GM18951 (cell line): Measurements from ENCODE around the gene STARD5.

Experiments used
- POLR2A ChIP-seq: IDR thresholded peaks from 4 replicates; pipeline ENCODE4 v1.6.1; 2011; ENCODE audit warnings: mild to moderate bottlenecking; ENCODE audit not compliant: insufficient read length, insufficient read depth; ENCODE audit errors: extremely low read depth
- in situ Hi-C: fragments of 300-500 bp; cut with MboI; formaldehyde crosslinking; loops from one replicate; pipeline ENCODE4 v1.12.0; 2022; ENCODE audit warnings: low sequenced_read_pairs, mixed read lengths, inconsistent platforms; ENCODE audit not compliant: unreplicated experiment

The STARD5 gene

DNA sequence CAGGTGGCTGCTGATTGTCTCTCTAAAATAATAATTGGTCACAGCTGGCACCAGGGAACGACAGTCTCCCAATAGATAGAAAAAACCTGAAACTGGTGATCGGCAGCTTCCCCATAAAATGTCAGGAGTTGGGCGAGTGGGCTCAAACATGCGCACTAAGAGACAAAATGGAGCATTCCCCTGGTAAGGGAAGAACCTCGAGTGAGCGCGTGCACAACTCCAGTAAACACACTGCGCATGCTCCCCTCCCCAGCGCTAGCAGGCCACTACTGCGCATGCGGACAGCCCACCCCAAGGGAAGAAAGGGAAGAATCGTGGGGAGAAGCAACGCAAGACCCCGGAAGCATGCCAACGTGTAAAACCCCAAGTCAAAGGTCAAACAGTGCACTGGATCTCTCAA, 7.7 kb upstream of the STARD5 start:
- no peak for TF ChIP-seq POLR2A
- in situ Hi-C loops, result loop anchor here (5.0 kb wide), 1 partner anchor 49 kb away; no protein-coding TSS in a partner anchor

- in situ Hi-C loops, result loop anchor here (5.0 kb wide), 1 partner anchor 49 kb away; no protein-coding TSS in a partner anchor
Observed at GRCh38 chr15:81331141-81331540, 7.2 kb upstream of the STARD5 start.

GRCh38 chr15:81330366-81331090, 6.6 kb upstream of the STARD5 start:
- in situ Hi-C loops, result loop anchor here (5.0 kb wide), 1 partner anchor 48 kb away; no protein-coding TSS in a partner anchor
- TF ChIP-seq POLR2A, result no peak

- in situ Hi-C loops, result no loop called here
- no peak for TF ChIP-seq POLR2A
Observed at GRCh38 chr15:81329446-81329845, 5.5 kb upstream of the STARD5 start.

GRCh38 chr15:81327516-81327915, 3.6 kb upstream of the STARD5 start:
- in situ Hi-C loops, result no loop called here
- no peak for TF ChIP-seq POLR2A

- in situ Hi-C loops, result no loop called here
- no peak for TF ChIP-seq POLR2A
Observed at GRCh38 chr15:81326466-81327212, 2.7 kb upstream of the STARD5 start.

- in situ Hi-C loops, result no loop called here
- no peak for TF ChIP-seq POLR2A
Observed at GRCh38 chr15:81323559-81323943, 390 bp downstream of the STARD5 start.

- in situ Hi-C loops, result no loop called here
- no peak for TF ChIP-seq POLR2A
Observed at GRCh38 chr15:81322676-81323253, 1.2 kb downstream of the STARD5 start.

- no peak for TF ChIP-seq POLR2A
- in situ Hi-C loops, result no loop called here
Observed at GRCh38 chr15:81321667-81322066, 2.3 kb downstream of the STARD5 start.

DNA sequence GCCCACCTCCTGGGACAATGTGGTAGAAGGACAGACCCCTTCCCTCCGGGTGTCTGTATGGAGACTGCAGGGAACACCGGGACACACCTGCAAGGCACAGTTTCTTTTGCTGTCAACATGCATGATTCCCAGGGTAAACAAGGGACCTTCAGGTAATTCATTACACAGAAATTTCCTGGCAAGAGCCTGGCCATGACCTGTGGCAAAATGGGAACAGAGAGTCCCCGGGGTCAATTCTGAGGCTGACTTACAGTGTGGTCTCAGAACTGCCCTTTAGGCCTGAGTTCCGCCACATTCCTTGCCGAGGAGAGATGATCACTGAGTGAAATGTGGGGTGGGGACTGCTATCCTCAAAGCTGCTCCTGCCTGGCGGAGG, 6.3 kb downstream of the STARD5 start:
- in situ Hi-C loops, result no loop called here
- TF ChIP-seq POLR2A, result no peak

DNA sequence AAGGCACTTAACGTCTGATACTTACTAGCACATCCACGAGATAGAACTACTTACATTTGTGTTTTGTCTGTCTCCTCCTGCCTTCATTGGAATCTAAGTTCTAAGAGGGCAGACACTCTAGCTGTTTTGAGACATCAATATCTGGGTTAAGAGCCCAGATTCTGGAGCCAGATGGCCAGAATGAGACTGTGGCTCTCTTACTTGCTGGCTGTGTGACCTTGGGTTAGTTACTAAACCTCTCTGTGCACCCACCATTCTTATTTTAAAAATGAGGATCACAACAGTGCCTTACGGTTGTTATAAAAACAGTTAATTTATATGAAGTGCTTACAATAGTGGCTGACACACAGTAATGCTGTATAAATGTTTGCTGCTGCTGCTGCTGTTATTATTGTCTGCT, 7.7 kb downstream of the STARD5 start:
- in situ Hi-C loops, result no loop called here
- TF ChIP-seq POLR2A, result no peak

DNA sequence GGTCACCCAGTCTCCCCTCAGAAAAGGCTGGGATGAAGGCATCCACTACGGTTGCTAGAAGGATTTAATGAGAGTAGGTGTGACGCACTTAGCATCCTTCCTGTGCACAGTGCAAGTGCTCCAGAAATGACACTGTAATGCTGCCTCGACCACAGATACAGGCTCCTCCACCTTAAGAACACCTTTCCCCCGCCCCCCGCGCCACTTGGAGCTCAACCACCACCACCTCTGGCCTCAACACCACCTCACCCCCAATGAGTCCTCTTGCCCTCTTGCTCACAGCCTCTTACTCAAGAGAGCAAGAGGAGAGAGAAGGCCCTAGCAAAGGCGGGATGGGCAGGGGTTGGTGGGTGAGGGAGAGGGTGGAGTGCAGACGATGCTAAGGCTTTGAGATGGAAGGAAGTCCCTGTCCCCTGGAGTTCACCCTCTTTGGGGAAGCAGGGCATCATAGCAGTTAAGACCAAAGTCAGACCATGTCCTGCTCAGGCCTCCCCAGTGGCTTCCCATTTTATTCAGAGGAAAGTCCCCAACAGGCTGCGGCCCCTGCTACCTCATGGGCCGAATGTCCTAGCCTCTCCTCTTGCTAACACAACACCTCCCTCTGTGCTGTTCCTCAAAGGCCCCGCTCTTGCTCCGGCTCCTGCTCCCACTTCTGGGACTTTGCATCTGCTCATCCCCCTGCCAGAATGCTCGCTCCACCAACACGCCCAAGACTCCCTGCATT, 8.3 kb downstream of the STARD5 start:
- in situ Hi-C loops, result no loop called here
- no peak for TF ChIP-seq POLR2A

DNA sequence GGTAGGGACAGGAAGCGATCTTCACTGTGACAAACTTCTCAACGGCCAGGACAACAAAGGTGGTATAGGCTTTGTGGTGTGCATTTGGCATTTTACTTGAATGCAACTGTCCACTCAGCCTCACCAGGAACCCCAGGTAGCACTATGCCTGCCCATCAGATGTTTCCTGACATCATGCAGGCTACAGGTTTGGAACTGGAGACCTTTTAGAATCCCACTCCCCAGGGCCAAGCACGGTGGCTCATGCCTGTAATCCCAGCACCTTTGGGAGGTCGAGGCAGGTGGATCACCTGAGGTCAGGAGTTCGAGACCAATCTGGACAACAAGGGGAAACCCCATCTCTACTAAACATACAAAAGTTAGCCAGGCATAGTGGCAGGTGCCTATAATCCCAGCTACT, 9.6 kb downstream of the STARD5 start:
- TF ChIP-seq POLR2A, result no peak
- in situ Hi-C loops, result no loop called here
